ENCODE measurements around the gene FOSB. TPM values are rescaled to one million over a fixed set of nuclear protein-coding genes. Genes with fewer than 3 reads are reported as not detected.

Gene FOSB
- total RNA-seq, 1 donor from 2014 or later = 20.6 TPM

DNA sequence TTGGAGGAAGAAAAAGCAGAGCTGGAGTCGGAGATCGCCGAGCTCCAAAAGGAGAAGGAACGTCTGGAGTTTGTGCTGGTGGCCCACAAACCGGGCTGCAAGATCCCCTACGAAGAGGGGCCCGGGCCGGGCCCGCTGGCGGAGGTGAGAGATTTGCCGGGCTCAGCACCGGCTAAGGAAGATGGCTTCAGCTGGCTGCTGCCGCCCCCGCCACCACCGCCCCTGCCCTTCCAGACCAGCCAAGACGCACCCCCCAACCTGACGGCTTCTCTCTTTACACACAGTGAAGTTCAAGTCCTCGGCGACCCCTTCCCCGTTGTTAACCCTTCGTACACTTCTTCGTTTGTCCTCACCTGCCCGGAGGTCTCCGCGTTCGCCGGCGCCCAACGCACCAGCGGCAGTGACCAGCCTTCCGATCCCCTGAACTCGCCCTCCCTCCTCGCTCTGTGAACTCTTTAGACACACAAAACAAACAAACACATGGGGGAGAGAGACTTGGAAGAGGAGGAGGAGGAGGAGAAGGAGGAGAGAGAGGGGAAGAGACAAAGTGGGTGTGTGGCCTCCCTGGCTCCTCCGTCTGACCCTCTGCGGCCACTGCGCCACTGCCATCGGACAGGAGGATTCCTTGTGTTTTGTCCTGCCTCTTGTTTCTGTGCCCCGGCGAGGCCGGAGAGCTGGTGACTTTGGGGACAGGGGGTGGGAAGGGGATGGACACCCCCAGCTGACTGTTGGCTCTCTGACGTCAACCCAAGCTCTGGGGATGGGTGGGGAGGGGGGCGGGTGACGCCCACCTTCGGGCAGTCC, 5.0 kb downstream of the FOSB start:
- DNase-seq (ENCODE audit: extremely low spot score in 2 of 2) = no peak
- no peaks in the 10 kb centered on the region for H3K9me3 ChIP-seq
- H3K36me3 ChIP-seq = no peaks in the 10 kb centered on the region
- H3K4me1 ChIP-seq = peaks cover 21% of the 10 kb centered on the region
- TF ChIP-seq POLR2A (IDR thresholded peaks at IDR 0.05) = no peak
- TF ChIP-seq POLR2AphosphoS5 (IDR thresholded peaks at IDR 0.05; ENCODE audit: insufficient read depth in 1 of 2, low read depth in 1 of 2) = no peak
- TF ChIP-seq, protein P1, sequence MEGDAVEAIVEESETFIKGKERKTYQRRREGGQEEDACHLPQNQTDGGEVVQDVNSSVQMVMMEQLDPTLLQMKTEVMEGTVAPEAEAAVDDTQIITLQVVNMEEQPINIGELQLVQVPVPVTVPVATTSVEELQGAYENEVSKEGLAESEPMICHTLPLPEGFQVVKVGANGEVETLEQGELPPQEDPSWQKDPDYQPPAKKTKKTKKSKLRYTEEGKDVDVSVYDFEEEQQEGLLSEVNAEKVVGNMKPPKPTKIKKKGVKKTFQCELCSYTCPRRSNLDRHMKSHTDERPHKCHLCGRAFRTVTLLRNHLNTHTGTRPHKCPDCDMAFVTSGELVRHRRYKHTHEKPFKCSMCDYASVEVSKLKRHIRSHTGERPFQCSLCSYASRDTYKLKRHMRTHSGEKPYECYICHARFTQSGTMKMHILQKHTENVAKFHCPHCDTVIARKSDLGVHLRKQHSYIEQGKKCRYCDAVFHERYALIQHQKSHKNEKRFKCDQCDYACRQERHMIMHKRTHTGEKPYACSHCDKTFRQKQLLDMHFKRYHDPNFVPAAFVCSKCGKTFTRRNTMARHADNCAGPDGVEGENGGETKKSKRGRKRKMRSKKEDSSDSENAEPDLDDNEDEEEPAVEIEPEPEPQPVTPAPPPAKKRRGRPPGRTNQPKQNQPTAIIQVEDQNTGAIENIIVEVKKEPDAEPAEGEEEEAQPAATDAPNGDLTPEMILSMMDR (IDR thresholded peaks at IDR 0.05) = no peak
- H3K27ac ChIP-seq = no peak overlapping the region
- intact Hi-C loops (cut with DNase I) = no loop called here
- no peaks in the 10 kb centered on the region for H3K27me3 ChIP-seq
- H3K4me3 ChIP-seq = no peak overlapping the region

DNA sequence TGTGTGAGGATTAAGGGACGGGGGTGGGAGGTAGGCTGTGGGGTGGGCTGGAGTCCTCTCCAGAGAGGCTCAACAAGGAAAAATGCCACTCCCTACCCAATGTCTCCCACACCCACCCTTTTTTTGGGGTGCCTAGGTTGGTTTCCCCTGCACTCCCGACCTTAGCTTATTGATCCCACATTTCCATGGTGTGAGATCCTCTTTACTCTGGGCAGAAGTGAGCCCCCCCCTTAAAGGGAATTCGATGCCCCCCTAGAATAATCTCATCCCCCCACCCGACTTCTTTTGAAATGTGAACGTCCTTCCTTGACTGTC, 5.5 kb downstream of the FOSB start:
- Histone ChIP-seq H3K4me1 (peaks cover 22% of the 10 kb centered on the region), H3K36me3 (no peaks in the 10 kb centered on the region), H3K27ac (no peak overlapping the region), H3K4me3 (no peak overlapping the region), H3K27me3 (no peaks in the 10 kb centered on the region), H3K9me3 (no peaks in the 10 kb centered on the region)
- no peak for DNase-seq (ENCODE audit: extremely low spot score in 2 of 2)
- intact Hi-C loops (cut with DNase I) = no loop called here
- TF ChIP-seq, protein P1 (IDR thresholded peaks at IDR 0.05) = no peak
- no peak for TF ChIP-seq POLR2AphosphoS5 (IDR thresholded peaks at IDR 0.05; ENCODE audit: insufficient read depth in 1 of 2, low read depth in 1 of 2)
- no peak for TF ChIP-seq POLR2A (IDR thresholded peaks at IDR 0.05)

DNA sequence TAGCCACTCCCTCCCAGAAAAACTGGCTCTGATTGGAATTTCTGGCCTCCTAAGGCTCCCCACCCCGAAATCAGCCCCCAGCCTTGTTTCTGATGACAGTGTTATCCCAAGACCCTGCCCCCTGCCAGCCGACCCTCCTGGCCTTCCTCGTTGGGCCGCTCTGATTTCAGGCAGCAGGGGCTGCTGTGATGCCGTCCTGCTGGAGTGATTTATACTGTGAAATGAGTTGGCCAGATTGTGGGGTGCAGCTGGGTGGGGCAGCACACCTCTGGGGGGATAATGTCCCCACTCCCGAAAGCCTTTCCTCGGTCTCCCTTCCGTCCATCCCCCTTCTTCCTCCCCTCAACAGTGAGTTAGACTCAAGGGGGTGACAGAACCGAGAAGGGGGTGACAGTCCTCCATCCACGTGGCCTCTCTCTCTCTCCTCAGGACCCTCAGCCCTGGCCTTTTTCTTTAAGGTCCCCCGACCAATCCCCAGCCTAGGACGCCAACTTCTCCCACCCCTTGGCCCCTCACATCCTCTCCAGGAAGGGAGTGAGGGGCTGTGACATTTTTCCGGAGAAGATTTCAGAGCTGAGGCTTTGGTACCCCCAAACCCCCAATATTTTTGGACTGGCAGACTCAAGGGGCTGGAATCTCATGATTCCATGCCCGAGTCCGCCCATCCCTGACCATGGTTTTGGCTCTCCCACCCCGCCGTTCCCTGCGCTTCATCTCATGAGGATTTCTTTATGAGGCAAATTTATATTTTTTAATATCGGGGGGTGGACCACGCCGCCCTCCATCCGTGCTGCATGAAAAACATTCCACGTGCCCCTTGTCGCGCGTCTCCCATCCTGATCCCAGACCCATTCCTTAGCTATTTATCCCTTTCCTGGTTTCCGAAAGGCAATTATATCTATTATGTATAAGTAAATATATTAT, 6.1 kb downstream of the FOSB start:
- no peak for TF ChIP-seq POLR2AphosphoS5 (IDR thresholded peaks at IDR 0.05; ENCODE audit: insufficient read depth in 1 of 2, low read depth in 1 of 2)
- no peak for TF ChIP-seq POLR2A (IDR thresholded peaks at IDR 0.05)
- TF ChIP-seq, protein P1 (IDR thresholded peaks at IDR 0.05) = no peak
- H3K27me3 ChIP-seq = no peaks in the 10 kb centered on the region
- no peak overlapping the region for H3K27ac ChIP-seq
- intact Hi-C loops (cut with DNase I) = no loop called here
- H3K4me1 ChIP-seq = peaks cover 18% of the 10 kb centered on the region
- no peaks in the 10 kb centered on the region for H3K9me3 ChIP-seq
- no peaks in the 10 kb centered on the region for H3K36me3 ChIP-seq
- DNase-seq (ENCODE audit: extremely low spot score in 2 of 2) = no peak
- H3K4me3 ChIP-seq = no peak overlapping the region

DNA sequence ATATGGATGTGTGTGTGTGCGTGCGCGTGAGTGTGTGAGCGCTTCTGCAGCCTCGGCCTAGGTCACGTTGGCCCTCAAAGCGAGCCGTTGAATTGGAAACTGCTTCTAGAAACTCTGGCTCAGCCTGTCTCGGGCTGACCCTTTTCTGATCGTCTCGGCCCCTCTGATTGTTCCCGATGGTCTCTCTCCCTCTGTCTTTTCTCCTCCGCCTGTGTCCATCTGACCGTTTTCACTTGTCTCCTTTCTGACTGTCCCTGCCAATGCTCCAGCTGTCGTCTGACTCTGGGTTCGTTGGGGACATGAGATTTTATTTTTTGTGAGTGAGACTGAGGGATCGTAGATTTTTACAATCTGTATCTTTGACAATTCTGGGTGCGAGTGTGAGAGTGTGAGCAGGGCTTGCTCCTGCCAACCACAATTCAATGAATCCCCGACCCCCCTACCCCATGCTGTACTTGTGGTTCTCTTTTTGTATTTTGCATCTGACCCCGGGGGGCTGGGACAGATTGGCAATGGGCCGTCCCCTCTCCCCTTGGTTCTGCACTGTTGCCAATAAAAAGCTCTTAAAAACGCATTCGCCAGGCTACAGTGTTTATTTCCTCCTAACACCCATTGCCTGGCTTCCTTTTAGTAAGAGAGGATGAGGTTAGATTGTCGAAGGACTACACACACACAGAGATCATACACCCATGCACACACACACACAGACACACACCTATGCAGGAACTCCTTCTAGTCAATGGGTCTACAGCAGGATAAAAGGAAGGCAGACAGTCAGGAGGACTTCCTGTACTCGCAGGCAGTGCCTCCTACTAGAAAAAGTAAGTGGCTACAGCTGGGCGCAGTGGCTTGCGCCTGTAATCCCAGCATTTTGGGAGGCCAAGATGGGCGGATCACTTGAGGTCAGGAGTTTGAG, 7.1 kb downstream of the FOSB start:
- no peak for DNase-seq (ENCODE audit: extremely low spot score in 2 of 2)
- Histone ChIP-seq H3K27me3 (no peaks in the 10 kb centered on the region), H3K4me1 (peaks cover 16% of the 10 kb centered on the region), H3K36me3 (no peaks in the 10 kb centered on the region), H3K4me3 (no peak overlapping the region), H3K27ac (no peak overlapping the region), H3K9me3 (no peaks in the 10 kb centered on the region)
- intact Hi-C loops (cut with DNase I) = no loop called here
- TF ChIP-seq POLR2A (IDR thresholded peaks at IDR 0.05) (no peak), POLR2AphosphoS5 (IDR thresholded peaks at IDR 0.05; ENCODE audit: insufficient read depth in 1 of 2, low read depth in 1 of 2) (no peak)
- TF ChIP-seq, protein P1 (IDR thresholded peaks at IDR 0.05) = no peak
